ENCODE measurements around the gene RPS6KA1.

RPS6KA1 gene

GRCh38 chr1:26531651-26532131, 2.1 kb downstream of the RPS6KA1 start:
- Histone ChIP-seq H3K4me3 (replicated peaks; ENCODE audit: low read depth, low read length) (peak overlapping the region; percentile 13; the same call in 1 of the 2 replicates), H3K27me3 (replicated peaks; ENCODE audit: control insufficient read depth, insufficient read depth, low read length) (no peaks in the 10 kb centered on the region), H3K36me3 (ENCODE audit: control insufficient read depth, insufficient read depth, low read length) (no peaks in the 10 kb centered on the region; the same call in 1 of the 2 replicates)
- TF ChIP-seq, protein P1, sequence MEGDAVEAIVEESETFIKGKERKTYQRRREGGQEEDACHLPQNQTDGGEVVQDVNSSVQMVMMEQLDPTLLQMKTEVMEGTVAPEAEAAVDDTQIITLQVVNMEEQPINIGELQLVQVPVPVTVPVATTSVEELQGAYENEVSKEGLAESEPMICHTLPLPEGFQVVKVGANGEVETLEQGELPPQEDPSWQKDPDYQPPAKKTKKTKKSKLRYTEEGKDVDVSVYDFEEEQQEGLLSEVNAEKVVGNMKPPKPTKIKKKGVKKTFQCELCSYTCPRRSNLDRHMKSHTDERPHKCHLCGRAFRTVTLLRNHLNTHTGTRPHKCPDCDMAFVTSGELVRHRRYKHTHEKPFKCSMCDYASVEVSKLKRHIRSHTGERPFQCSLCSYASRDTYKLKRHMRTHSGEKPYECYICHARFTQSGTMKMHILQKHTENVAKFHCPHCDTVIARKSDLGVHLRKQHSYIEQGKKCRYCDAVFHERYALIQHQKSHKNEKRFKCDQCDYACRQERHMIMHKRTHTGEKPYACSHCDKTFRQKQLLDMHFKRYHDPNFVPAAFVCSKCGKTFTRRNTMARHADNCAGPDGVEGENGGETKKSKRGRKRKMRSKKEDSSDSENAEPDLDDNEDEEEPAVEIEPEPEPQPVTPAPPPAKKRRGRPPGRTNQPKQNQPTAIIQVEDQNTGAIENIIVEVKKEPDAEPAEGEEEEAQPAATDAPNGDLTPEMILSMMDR (IDR thresholded peaks at IDR 0.05; ENCODE audit: insufficient read depth, low read length, poor library complexity, severe bottlenecking), result no peak
- no peak for DNase-seq (ENCODE audit: extremely low read depth, insufficient read length)

DNA sequence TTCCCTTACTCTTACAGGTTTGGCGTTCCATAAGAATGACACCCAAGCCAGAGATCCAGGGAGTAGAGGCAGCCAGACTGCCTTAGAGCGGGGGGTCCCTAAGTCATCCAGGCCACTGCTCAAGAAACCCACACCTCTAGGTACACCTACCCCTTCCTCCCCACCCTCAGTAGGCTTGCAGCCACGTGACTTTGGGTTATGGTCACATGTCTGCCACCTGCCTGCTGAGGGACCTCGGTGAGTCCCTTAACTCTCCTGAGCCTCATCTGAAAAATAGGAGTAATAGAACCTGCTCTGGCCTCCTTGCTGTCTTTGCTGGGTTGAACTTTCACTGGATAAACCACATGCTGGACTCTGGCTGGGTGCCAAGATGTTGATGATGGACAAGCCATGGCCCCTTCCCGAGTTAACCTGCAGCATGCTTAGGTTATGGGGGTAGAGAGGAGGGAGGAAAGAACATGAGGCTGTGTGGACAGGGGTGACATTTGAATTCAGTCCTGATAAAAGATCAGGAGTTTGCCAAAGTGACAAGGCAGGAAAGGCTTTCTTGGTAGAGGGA, 4.5 kb downstream of the RPS6KA1 start:
- TF ChIP-seq, protein P1 (IDR thresholded peaks at IDR 0.05; ENCODE audit: insufficient read depth, low read length, poor library complexity, severe bottlenecking), result no peak

DNA sequence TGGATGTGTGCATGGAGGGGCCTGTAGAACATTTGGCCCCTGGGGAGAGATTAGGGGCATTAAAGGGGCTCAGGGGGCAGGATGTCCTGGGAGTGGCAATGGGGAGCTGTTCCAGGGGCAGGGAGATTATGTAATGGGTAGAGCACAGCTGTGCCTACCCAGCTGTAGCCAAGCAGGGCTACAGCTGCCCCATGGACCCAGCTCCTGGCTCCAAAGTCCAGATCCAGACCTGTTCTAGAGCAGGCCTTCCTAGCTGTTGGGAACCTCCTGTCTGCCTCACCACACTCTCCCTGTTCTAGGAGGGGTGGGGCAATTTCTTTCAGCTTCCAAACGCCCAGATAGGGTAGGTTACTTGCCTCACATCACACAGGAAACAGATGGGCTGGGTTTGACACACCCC, 5.6 kb downstream of the RPS6KA1 start:
- DNase-seq (ENCODE audit: extremely low read depth, insufficient read length), result no peak
- TF ChIP-seq, protein P1 (IDR thresholded peaks at IDR 0.05; ENCODE audit: insufficient read depth, low read length, poor library complexity, severe bottlenecking), result no peak
- no peak overlapping the region for H3K4me3 ChIP-seq (replicated peaks; ENCODE audit: low read depth, low read length)

More for the DNA sequence above, 4.5 kb downstream of the RPS6KA1 start:
- no peak for DNase-seq (ENCODE audit: extremely low read depth, insufficient read length)
- no peak overlapping the region for H3K4me3 ChIP-seq (replicated peaks; ENCODE audit: low read depth, low read length)
- H3K36me3 ChIP-seq (ENCODE audit: control insufficient read depth, insufficient read depth, low read length), result no peaks in the 10 kb centered on the region; the same call in 1 of the 2 replicates
- no peaks in the 10 kb centered on the region for H3K27me3 ChIP-seq (replicated peaks; ENCODE audit: control insufficient read depth, insufficient read depth, low read length)

DNA sequence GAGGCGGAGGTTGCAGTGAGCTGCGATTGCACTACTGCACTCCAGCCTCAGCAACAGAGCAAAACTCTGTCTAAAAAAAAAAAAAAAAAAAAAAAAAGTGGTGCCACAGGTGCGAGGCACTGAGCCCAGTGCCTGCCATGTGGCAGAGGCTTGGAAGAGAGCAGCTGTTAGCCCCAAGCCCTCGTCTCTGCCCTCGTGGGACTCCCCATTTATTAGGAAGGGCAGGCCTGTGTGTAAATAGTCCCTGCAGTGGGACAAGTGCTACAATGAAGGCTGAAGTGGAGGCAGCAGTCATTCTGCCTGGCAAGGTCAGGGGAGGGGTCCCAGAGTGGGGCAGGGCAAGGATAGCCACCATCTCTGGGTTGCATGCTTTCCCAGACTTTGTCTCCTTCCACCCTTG, 6.5 kb downstream of the RPS6KA1 start:
- H3K27me3 ChIP-seq (replicated peaks; ENCODE audit: control insufficient read depth, insufficient read depth, low read length), result no peaks in the 10 kb centered on the region
- H3K36me3 ChIP-seq (ENCODE audit: control insufficient read depth, insufficient read depth, low read length), result no peaks in the 10 kb centered on the region; the same call in 1 of the 2 replicates
- no peak overlapping the region for H3K4me3 ChIP-seq (replicated peaks; ENCODE audit: low read depth, low read length)
- TF ChIP-seq, protein P1 (IDR thresholded peaks at IDR 0.05; ENCODE audit: insufficient read depth, low read length, poor library complexity, severe bottlenecking), result no peak
- no peak for DNase-seq (ENCODE audit: extremely low read depth, insufficient read length)

More for the DNA sequence above, 5.6 kb downstream of the RPS6KA1 start:
- H3K27me3 ChIP-seq (replicated peaks; ENCODE audit: control insufficient read depth, insufficient read depth, low read length), result no peaks in the 10 kb centered on the region
- no peaks in the 10 kb centered on the region; the same call in 1 of the 2 replicates for H3K36me3 ChIP-seq (ENCODE audit: control insufficient read depth, insufficient read depth, low read length)

GRCh38 chr1:26536521-26536920, 7.0 kb downstream of the RPS6KA1 start:
- Histone ChIP-seq H3K27me3 (replicated peaks; ENCODE audit: control insufficient read depth, insufficient read depth, low read length) (no peaks in the 10 kb centered on the region), H3K4me3 (replicated peaks; ENCODE audit: low read depth, low read length) (no peak overlapping the region), H3K36me3 (ENCODE audit: control insufficient read depth, insufficient read depth, low read length) (no peaks in the 10 kb centered on the region; the same call in 1 of the 2 replicates)
- TF ChIP-seq, protein P1 (IDR thresholded peaks at IDR 0.05; ENCODE audit: insufficient read depth, low read length, poor library complexity, severe bottlenecking), result no peak
- DNase-seq (ENCODE audit: extremely low read depth, insufficient read length), result no peak
